Cardiac muscle cell (in vitro differentiated cells and primary cell): ENCODE results near the gene SLC6A4. TPM values are rescaled to one million over a fixed set of nuclear protein-coding genes. Genes with fewer than 3 reads are reported as not detected.

Source experiments
- DNase-seq, 2 donors: peaks; one replicate each; pipeline versions ENCODE4 v3.0.0 to v3.0.0-alpha.2; 2010 to 2017; ENCODE audit warnings: low read depth in 1 of 2, low spot score in 1 of 2
- H3K27ac ChIP-seq: fragments of 200-600 bp; sonication (generic); 2 replicates; pipeline ENCODE4 v1.5.1; 2016
- H3K27me3 ChIP-seq: fragments of 200-600 bp; sonication (generic); 2 replicates; pipeline ENCODE4 v1.6.0; 2016; ENCODE audit warnings: control low read depth
- H3K36me3 ChIP-seq: fragments of 200-600 bp; sonication (generic); 2 replicates; pipeline ENCODE4 v1.5.1; 2016; ENCODE audit warnings: control low read depth
- H3K4me1 ChIP-seq: fragments of 200-600 bp; sonication (generic); 2 replicates; pipeline ENCODE4 v1.8.1; 2017; ENCODE audit warnings: low read depth, mild to moderate bottlenecking, mixed run types
- H3K4me3 ChIP-seq: fragments of 200-600 bp; sonication (generic); 2 replicates; pipeline ENCODE4 v1.5.1; 2016; ENCODE audit warnings: mild to moderate bottlenecking
- H3K9me3 ChIP-seq: fragments of 200-600 bp; sonication (generic); 2 replicates; pipeline ENCODE4 v1.5.1; 2017; ENCODE audit warnings: low read depth, mild to moderate bottlenecking, control low read depth
- polyA plus RNA-seq: library from polyadenylated mRNA; unstranded; fragments of >200 nt; fragmentation: Nextera tagmentation; extraction: Ambion mirVana; gene quantifications from 2 replicates; pipeline ENCODE4 v1.2.1, GENCODE V29; 2016
- total RNA-seq: library from RNA; depleted of rRNA; stranded (reverse); fragments of >200 nt; gene quantifications from 2 replicates; pipeline ENCODE4 v1.2.3, GENCODE V29; 2016
- TF ChIP-seq, protein P1 (sequence below): IDR thresholded peaks from 2 replicates; pipeline ENCODE4 v1.5.1; 2012; ENCODE audit warnings: low read depth, mild to moderate bottlenecking, low read length

SLC6A4 gene
- total and polyA plus RNA-seq, 2 experiments from 2014 or later = 0.36 TPM; not detected in 1

DNA sequence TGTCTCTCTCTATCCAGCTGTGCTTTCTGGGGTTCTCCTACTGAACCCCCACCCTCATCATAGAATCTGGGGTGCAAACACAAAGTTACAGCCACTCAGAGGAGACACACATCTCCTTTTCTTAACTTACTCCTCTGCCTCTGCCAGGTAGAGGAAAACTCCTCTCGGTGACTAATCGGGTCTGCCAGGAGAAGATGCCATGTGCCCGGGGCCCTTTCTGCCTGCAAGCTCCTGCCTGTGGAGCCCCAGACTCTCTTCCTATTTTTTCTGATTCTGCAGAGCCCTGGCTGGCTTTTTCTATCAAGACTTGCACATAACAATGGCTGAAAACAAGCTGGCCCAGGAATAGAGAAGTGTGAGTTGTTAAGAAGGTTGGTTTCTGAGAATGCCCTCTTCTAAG is 10.4 kb downstream of the SLC6A4 start:
- TF ChIP-seq, protein P1, sequence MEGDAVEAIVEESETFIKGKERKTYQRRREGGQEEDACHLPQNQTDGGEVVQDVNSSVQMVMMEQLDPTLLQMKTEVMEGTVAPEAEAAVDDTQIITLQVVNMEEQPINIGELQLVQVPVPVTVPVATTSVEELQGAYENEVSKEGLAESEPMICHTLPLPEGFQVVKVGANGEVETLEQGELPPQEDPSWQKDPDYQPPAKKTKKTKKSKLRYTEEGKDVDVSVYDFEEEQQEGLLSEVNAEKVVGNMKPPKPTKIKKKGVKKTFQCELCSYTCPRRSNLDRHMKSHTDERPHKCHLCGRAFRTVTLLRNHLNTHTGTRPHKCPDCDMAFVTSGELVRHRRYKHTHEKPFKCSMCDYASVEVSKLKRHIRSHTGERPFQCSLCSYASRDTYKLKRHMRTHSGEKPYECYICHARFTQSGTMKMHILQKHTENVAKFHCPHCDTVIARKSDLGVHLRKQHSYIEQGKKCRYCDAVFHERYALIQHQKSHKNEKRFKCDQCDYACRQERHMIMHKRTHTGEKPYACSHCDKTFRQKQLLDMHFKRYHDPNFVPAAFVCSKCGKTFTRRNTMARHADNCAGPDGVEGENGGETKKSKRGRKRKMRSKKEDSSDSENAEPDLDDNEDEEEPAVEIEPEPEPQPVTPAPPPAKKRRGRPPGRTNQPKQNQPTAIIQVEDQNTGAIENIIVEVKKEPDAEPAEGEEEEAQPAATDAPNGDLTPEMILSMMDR = no peak
- Histone ChIP-seq H3K9me3 (no peaks in the 10 kb centered on the region), H3K27me3 (peaks cover 16% of the 10 kb centered on the region), H3K36me3 (no peaks in the 10 kb centered on the region), H3K27ac (no peak overlapping the region), H3K4me3 (no peak overlapping the region), H3K4me1 (peaks cover 2% of the 10 kb centered on the region)
- no peak for DNase-seq

DNA sequence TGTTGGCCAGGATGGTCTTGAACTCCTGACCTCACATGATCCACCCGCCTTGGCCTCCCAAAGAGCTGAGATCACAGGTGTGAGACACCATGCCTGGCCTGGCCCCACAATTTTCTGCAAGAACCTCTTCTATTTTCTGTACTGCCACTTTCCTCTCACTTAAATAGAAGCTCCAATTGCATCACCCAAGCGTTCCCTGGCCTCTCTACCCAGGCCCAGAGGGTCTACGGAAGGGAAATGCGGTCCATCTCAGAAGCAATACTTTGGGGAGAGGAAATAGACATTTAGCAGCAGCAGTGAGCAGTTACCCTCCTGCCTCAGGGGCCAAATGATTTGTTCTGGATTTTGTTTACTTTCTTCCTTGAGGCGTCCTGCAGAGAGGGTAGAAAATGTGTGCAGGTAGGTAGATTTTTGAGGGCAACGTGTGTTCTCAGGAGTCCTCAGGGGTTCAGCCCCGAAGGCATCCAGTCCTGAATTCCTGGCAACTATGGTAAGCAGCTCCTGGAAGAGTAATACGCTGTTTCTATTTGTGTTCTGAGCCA is 11.0 kb downstream of the SLC6A4 start:
- TF ChIP-seq, protein P1 = no peak
- peaks cover 11% of the 10 kb centered on the region for H3K27me3 ChIP-seq

DNA sequence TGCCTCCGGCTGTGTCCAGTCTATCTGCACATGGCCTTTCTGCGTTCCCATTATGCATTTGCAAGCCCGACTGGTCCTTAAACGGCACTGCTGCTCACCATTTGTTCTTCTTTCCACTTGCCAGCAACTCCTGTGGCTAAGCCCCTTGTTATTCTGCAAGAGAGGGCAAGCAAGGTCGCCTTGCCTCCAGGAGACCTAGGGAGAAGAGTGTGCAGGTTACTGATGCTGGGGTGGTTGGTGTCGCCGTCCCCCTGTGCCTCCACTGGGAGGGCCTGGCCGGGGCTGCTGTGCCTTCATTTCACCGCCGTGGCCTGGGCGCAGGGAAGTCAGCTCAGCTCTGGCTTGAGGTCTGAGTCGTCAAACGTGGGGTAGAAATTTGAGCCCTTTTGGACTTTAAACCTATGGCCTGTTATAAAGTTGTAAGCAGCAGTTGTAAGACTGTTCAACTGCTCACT is 12.7 kb downstream of the SLC6A4 start:
- TF ChIP-seq, protein P1 = no peak
- Histone ChIP-seq H3K36me3 (no peaks in the 10 kb centered on the region), H3K27me3 (no peaks in the 10 kb centered on the region), H3K27ac (no peak overlapping the region), H3K4me1 (peaks cover 8% of the 10 kb centered on the region), H3K9me3 (no peaks in the 10 kb centered on the region), H3K4me3 (no peak overlapping the region)
- no peak for DNase-seq

More for the DNA sequence above, 11.0 kb downstream of the SLC6A4 start:
- DNase-seq = no peak
- H3K27ac ChIP-seq = no peak overlapping the region
- peaks cover 8% of the 10 kb centered on the region for H3K4me1 ChIP-seq
- no peak overlapping the region for H3K4me3 ChIP-seq
- H3K36me3 ChIP-seq = no peaks in the 10 kb centered on the region
- H3K9me3 ChIP-seq = no peaks in the 10 kb centered on the region

DNA sequence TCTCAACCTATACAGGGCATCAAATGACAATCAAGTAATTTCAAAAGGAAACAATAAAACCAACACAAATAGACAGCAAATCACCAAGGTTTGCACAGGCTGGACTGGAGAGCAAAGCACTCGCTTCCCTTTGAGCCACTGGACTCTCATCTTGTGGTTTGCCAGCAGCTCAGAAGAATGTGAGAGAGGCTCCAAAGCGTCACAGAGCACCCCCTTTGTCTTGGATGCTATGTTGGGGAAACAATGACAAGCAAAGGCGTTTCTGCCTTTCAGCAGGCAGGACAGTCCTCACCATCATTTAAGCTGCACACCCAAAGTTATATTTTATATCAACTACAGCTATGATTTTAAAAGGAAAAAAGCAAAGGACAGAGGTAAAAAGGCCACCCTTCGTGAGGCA is 13.2 kb downstream of the SLC6A4 start:
- TF ChIP-seq, protein P1 = no peak
- no peak overlapping the region for H3K27ac ChIP-seq
- no peaks in the 10 kb centered on the region for H3K9me3 ChIP-seq
- H3K4me3 ChIP-seq = no peak overlapping the region
- no peak for DNase-seq
- H3K27me3 ChIP-seq = no peaks in the 10 kb centered on the region
- peaks cover 8% of the 10 kb centered on the region for H3K4me1 ChIP-seq
- H3K36me3 ChIP-seq = no peaks in the 10 kb centered on the region

DNA sequence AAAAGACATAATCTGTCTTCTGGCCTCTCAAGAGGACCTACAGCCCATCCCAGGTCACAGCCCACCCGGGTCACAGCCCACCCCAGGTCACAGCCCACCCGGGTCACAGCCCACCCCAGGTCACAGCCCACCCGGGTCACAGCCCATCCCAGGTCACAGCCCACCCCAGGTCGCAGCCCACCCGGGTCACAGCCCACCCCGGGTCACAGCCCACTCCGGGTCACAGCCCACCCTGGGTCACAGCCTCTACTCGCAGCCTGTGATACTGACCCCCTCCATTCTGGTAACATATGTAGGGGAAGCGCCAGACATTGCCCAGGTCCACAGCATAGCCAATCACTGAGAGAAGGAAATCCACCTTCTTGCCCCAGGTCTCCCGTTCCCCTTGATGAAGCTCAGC is 14.2 kb downstream of the SLC6A4 start:
- H3K27ac ChIP-seq = no peak overlapping the region
- H3K4me1 ChIP-seq = peaks cover 8% of the 10 kb centered on the region
- DNase-seq = no peak
- no peaks in the 10 kb centered on the region for H3K36me3 ChIP-seq
- TF ChIP-seq, protein P1 = no peak
- H3K9me3 ChIP-seq = no peaks in the 10 kb centered on the region
- H3K4me3 ChIP-seq = no peak overlapping the region
- no peaks in the 10 kb centered on the region for H3K27me3 ChIP-seq
